22Rv1 (cell line): ENCODE measurements around the gene ARHGEF10L.

Experiments
- ZFX ChIP-seq: fragments of 450-650 bp; IDR thresholded peaks from 2 replicates; pipeline ENCODE4 v1.6.1; 2017; ENCODE audit warnings: antibody characterized with exemption, borderline replicate concordance
- TF ChIP-seq, protein P1 (sequence below): fragments of 450-650 bp; IDR thresholded peaks from 2 replicates; pipeline ENCODE4 v1.5.1; 2017; ENCODE audit warnings: mild to moderate bottlenecking

DNA sequence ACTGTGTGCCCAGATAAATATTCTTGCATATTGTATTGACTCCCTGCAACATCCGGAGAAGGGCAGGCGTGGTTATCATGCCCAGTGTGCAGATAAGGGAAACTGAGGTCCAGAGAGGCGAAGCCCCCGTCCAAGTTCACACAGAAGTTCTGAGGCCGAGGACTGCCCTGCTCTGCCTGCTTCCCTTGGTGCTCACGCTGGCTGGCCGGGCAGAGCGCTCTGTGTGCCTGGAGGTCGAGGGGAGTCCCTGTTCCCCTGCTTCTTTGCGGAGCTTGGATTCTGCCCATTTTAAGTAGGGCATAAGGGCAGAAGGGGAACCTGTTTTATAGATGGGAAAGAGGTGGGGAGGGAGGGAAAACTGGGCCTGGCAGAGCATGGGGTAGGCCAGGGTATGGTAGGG lies 122.8 kb downstream of the ARHGEF10L start:
- TF ChIP-seq, protein P1, sequence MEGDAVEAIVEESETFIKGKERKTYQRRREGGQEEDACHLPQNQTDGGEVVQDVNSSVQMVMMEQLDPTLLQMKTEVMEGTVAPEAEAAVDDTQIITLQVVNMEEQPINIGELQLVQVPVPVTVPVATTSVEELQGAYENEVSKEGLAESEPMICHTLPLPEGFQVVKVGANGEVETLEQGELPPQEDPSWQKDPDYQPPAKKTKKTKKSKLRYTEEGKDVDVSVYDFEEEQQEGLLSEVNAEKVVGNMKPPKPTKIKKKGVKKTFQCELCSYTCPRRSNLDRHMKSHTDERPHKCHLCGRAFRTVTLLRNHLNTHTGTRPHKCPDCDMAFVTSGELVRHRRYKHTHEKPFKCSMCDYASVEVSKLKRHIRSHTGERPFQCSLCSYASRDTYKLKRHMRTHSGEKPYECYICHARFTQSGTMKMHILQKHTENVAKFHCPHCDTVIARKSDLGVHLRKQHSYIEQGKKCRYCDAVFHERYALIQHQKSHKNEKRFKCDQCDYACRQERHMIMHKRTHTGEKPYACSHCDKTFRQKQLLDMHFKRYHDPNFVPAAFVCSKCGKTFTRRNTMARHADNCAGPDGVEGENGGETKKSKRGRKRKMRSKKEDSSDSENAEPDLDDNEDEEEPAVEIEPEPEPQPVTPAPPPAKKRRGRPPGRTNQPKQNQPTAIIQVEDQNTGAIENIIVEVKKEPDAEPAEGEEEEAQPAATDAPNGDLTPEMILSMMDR: no peak
- no peak for TF ChIP-seq ZFX
